GM12878 (cell line): ENCODE data around the gene CNNM4. TPM values are rescaled to one million over a fixed set of nuclear protein-coding genes. Genes with fewer than 3 reads are reported as not detected.

Experiments
- ATF2 ChIP-seq: IDR thresholded peaks from 2 replicates; pipeline ENCODE4 v1.6.1; 2012; ENCODE audit warnings: low read length, inconsistent platforms
- CEBPZ ChIP-seq: fragments of 150-350 bp; IDR thresholded peaks from 2 replicates; pipeline ENCODE4 v1.6.1; 2016; ENCODE audit warnings: low read depth, low read length
- CREM ChIP-seq: IDR thresholded peaks from 2 replicates; pipeline ENCODE4 v1.6.1; 2014; ENCODE audit warnings: antibody characterized with exemption, low read depth
- CUX1 ChIP-seq: IDR thresholded peaks from 2 replicates; pipeline ENCODE4 v1.6.1; 2012; ENCODE audit warnings: improper control_type of control experiment, low read depth, low read length; ENCODE audit not compliant: insufficient replicate concordance
- ELK1 ChIP-seq: IDR thresholded peaks from 2 replicates; pipeline ENCODE4 v1.6.1; 2012; ENCODE audit warnings: low read depth, low read length, improper control_type of control experiment
- FOXK2 ChIP-seq: fragments of 450-650 bp; IDR thresholded peaks from 2 replicates; pipeline ENCODE4 v1.6.1; 2017; ENCODE audit warnings: mild to moderate bottlenecking, moderate library complexity
- KAT2A ChIP-seq: conservative IDR thresholded peaks from 2 replicates; pipeline ENCODE4 v1.6.1; 2011; ENCODE audit warnings: low read depth, low read length; ENCODE audit not compliant: control insufficient read depth
- MXI1 ChIP-seq: fragments of 150-350 bp; IDR thresholded peaks from 2 replicates; pipeline ENCODE4 v1.6.1; 2011; ENCODE audit warnings: low read depth, mild to moderate bottlenecking, inconsistent platforms, low read length, improper control_type of control experiment
- NKRF ChIP-seq: fragments of 450-650 bp; conservative IDR thresholded peaks from 2 replicates; pipeline ENCODE4 v1.6.1; 2017; ENCODE audit warnings: mild to moderate bottlenecking, moderate library complexity
- RUNX3 ChIP-seq: IDR thresholded peaks from 2 replicates; pipeline ENCODE4 v1.6.1; 2012; ENCODE audit warnings: low read length, inconsistent platforms
- SMAD5 ChIP-seq: IDR thresholded peaks from 2 replicates; pipeline ENCODE4 v1.6.1; 2016; ENCODE audit warnings: antibody characterized with exemption, low read depth
- STAT3 ChIP-seq: IDR thresholded peaks from 2 replicates; pipeline ENCODE4 v1.6.1; 2011; ENCODE audit warnings: low read depth, low read length, improper control_type of control experiment
- USF2 ChIP-seq: IDR thresholded peaks from 2 replicates; pipeline ENCODE4 v1.6.1; 2011; ENCODE audit warnings: low read depth, low read length, improper control_type of control experiment, borderline replicate concordance
- WRNIP1 ChIP-seq: IDR thresholded peaks from 2 replicates; pipeline ENCODE4 v1.6.1; 2011; ENCODE audit warnings: low read depth, low read length, improper control_type of control experiment, borderline replicate concordance
- polyA plus RNA-seq, 11 experiments: library from polyadenylated mRNA; depleted of rRNA in 4 of 11; unstranded in 6 of 11; stranded (reverse) in 5 of 11; fragments of >200 nt; fragmentation: Nextera tagmentation in 4 of 11; fragmentation: Illumina TruSeq in 1 of 11; extraction: Ambion mirVana in 4 of 11; extraction: Trizol in 1 of 11; gene quantifications; 1 replicate in 1 of 11; 2 replicates in 10 of 11; pipeline versions ENCODE4 v1.2.1 to v1.2.3, GENCODE V29; 2011 to 2016; ENCODE audit warnings: inconsistent platforms in 2 of 11, missing spikeins in 2 of 11, low read depth in 1 of 11
- total RNA-seq, 4 experiments: library from RNA; depleted of rRNA in 3 of 4; stranded (reverse); fragments of >200 nt in 3 of 4; fragmentation: Illumina TruSeq in 1 of 4; extraction: Trizol in 1 of 4; gene quantifications; 2 replicates each; pipeline versions ENCODE4 v1.2.1 to v1.2.3, GENCODE V29; 2013 to 2021

The CNNM4 gene
- total and polyA plus RNA-seq, 10 of the 15 experiments (the other 5 are each of a cell fraction or from before 2014, with no cell fraction given) = 2.4 to 13.8 (median 8.1) TPM

GRCh38 chr2:96772903-96773671 lies 12.4 kb downstream of the CNNM4 start (continued):
- peak; percentile 36; the same call in 1 of the 2 replicates for TF ChIP-seq RUNX3
- peak; percentile 89 for TF ChIP-seq ATF2
- peak; percentile 44; the same call in 1 of the 2 replicates for TF ChIP-seq CREM
- TF ChIP-seq CUX1 = no peak
- TF ChIP-seq SMAD5 = no peak
- TF ChIP-seq USF2 = no peak
- no peak for TF ChIP-seq CEBPZ
- no peak for TF ChIP-seq STAT3
- TF ChIP-seq MXI1 = 0 out of 2 replicates have a peak, but pooled peaks have one; percentile 28
- no peak for TF ChIP-seq WRNIP1
- TF ChIP-seq NKRF = peak; percentile 35; the same call in 1 of the 2 replicates
- TF ChIP-seq KAT2A = no peak
- TF ChIP-seq FOXK2 = no peak
- no peak for TF ChIP-seq ELK1
